GM23338 (cell line): ENCODE data around the gene TASP1. TPM values are rescaled to one million over a fixed set of nuclear protein-coding genes. Genes with fewer than 3 reads are reported as not detected.

Experiments
- ATAC-seq: fragments of 200-7000 bp; cut with Tn5 transposase; 3 replicates; pipeline ENCODE4 v1.9.1; 2020
- DNase-seq: peaks from one replicate; pipeline ENCODE4 v3.0.0-alpha.2; 2015; ENCODE audit warnings: low spot score
- H2AFZ ChIP-seq: fragments of 200-600 bp; sonication (generic); 2 replicates; pipeline ENCODE4 v1.8.0; 2016; ENCODE audit warnings: antibody characterized with exemption, mild to moderate bottlenecking, moderate library complexity
- H3F3A ChIP-seq: fragments of 200-600 bp; sonication (generic); replicated peaks from 2 replicates; pipeline ENCODE4 v1.8.0; 2017; ENCODE audit warnings: antibody characterized with exemption, mixed run types, low read depth
- H3K27ac ChIP-seq: fragments of 200-600 bp; sonication (generic); 2 replicates; pipeline ENCODE4 v1.6.1; 2016; ENCODE audit warnings: low read depth
- H3K27me3 ChIP-seq: fragments of 200-600 bp; sonication (generic); 2 replicates; pipeline ENCODE4 v1.8.0; 2016; ENCODE audit warnings: mild to moderate bottlenecking, mixed run types, moderate library complexity; ENCODE audit not compliant: insufficient read depth
- H3K36me3 ChIP-seq: fragments of 200-600 bp; sonication (generic); 2 replicates; pipeline ENCODE4 v1.8.0; 2016; ENCODE audit warnings: mild to moderate bottlenecking; ENCODE audit not compliant: insufficient read depth
- H3K4me1 ChIP-seq: fragments of 200-600 bp; sonication (generic); 2 replicates; pipeline ENCODE4 v1.8.0; 2016; ENCODE audit warnings: mild to moderate bottlenecking, moderate library complexity; ENCODE audit not compliant: insufficient read depth
- H3K4me2 ChIP-seq: fragments of 200-600 bp; sonication (generic); 2 replicates; pipeline ENCODE4 v1.7.1; 2017; ENCODE audit warnings: mixed run types
- H3K4me3 ChIP-seq: fragments of 200-600 bp; sonication (generic); 2 replicates; pipeline ENCODE4 v1.6.1; 2016; ENCODE audit warnings: mixed run types
- H3K79me2 ChIP-seq: fragments of 200-600 bp; sonication (generic); replicated peaks from 2 replicates; pipeline ENCODE4 v1.8.0; 2017; ENCODE audit warnings: mild to moderate bottlenecking; ENCODE audit not compliant: insufficient read depth
- H3K9me2 ChIP-seq: fragments of 200-600 bp; sonication (generic); 2 replicates; pipeline ENCODE4 v1.8.0; 2017; ENCODE audit not compliant: insufficient read depth
- H4K20me1 ChIP-seq: fragments of 200-600 bp; sonication (generic); replicated peaks from 2 replicates; pipeline ENCODE4 v1.8.0; 2017; ENCODE audit warnings: mild to moderate bottlenecking; ENCODE audit not compliant: insufficient read depth
- H3K27ac Mint-ChIP-seq: 2 replicates; pipeline ENCODE4 v1.8.0; 2020; ENCODE audit warnings: inconsistent platforms, mild to moderate bottlenecking, moderate library complexity, mixed read lengths
- H3K27me3 Mint-ChIP-seq: 3 replicates; pipeline ENCODE4 v1.8.0; 2022; ENCODE audit warnings: low read depth, mild to moderate bottlenecking, moderate library complexity, mixed read lengths, inconsistent platforms; ENCODE audit not compliant: insufficient read depth, poor library complexity
- H3K36me3 Mint-ChIP-seq: 3 replicates; pipeline ENCODE4 v1.8.0; 2021; ENCODE audit warnings: low read depth, mild to moderate bottlenecking, inconsistent platforms, moderate library complexity, mixed read lengths
- H3K4me1 Mint-ChIP-seq: 3 replicates; pipeline ENCODE4 v1.8.0; 2020; ENCODE audit warnings: mild to moderate bottlenecking, inconsistent platforms, mixed read lengths
- H3K4me3 Mint-ChIP-seq: 3 replicates; pipeline ENCODE4 v1.8.0; 2021; ENCODE audit warnings: moderate library complexity, mild to moderate bottlenecking, inconsistent platforms, mixed read lengths
- H3K9me3 Mint-ChIP-seq: 3 replicates; pipeline ENCODE4 v1.8.0; 2020; ENCODE audit warnings: moderate library complexity, mild to moderate bottlenecking, inconsistent platforms, mixed read lengths
- ETS1 ChIP-seq: IDR thresholded peaks from 2 replicates; pipeline ENCODE4 v1.6.1; 2016; ENCODE audit warnings: antibody characterized with exemption
- JUNB ChIP-seq: IDR thresholded peaks from one replicate; pipeline ENCODE4 v1.6.1; 2016; ENCODE audit warnings: antibody characterized with exemption; ENCODE audit not compliant: unreplicated experiment
- STAT1 ChIP-seq: IDR thresholded peaks from one replicate; pipeline ENCODE4 v1.6.1; 2016; ENCODE audit warnings: antibody characterized with exemption; ENCODE audit not compliant: unreplicated experiment
- ZNF114 ChIP-seq: fragments of 250-450 bp; sonication (Bioruptor Pico); IDR thresholded peaks from 2 replicates; pipeline ENCODE4 v1.5.0; 2020; ENCODE audit warnings: mild to moderate bottlenecking, moderate library complexity
- ZNF331 ChIP-seq: fragments of 250-450 bp; sonication (Bioruptor Pico); IDR thresholded peaks from 2 replicates; pipeline ENCODE4 v1.5.0; 2020; ENCODE audit warnings: low read depth, mild to moderate bottlenecking, moderate library complexity
- ZNF462 ChIP-seq: fragments of 250-450 bp; sonication (Bioruptor Pico); IDR thresholded peaks from 2 replicates; pipeline ENCODE4 v1.5.0; 2020; ENCODE audit warnings: mild to moderate bottlenecking, moderate library complexity
- polyA plus RNA-seq: library from polyadenylated mRNA; unstranded; fragments of >200 nt; fragmentation: Nextera tagmentation; extraction: Ambion mirVana; gene quantifications from 2 replicates; pipeline ENCODE4 v1.2.1, GENCODE V29; 2016
- total RNA-seq: library from RNA; depleted of rRNA; stranded (reverse); fragments of >200 nt; shearing (Covaris generic); gene quantifications from 2 replicates; pipeline ENCODE4 v1.2.3, GENCODE V29; 2014
- TF ChIP-seq, protein P1 (sequence below), 2 experiments: fragments of 200-600 bp in 1 of 2; sonication (generic) in 1 of 2; conservative IDR thresholded peaks; 2 replicates each; pipeline versions ENCODE4 v1.5.1 to v1.6.1; 2016 to 2017; ENCODE audit warnings: antibody characterized with exemption in 2 of 2, low read depth in 2 of 2, mild to moderate bottlenecking in 2 of 2, moderate library complexity in 1 of 2
- TF ChIP-seq, protein P2 (sequence below): IDR thresholded peaks from one replicate; pipeline ENCODE4 v1.6.1; 2018; ENCODE audit warnings: antibody characterized with exemption; ENCODE audit not compliant: unreplicated experiment

The TASP1 gene
- total and polyA plus RNA-seq, 2 experiments from 2014 or later = 9.7 to 9.8 TPM

- Mint-ChIP-seq H3K4me1 (no peaks in the 10 kb centered on the region), H3K9me3 (peaks cover 54% of the 10 kb centered on the region), H3K27me3 (no peaks in the 10 kb centered on the region), H3K4me3 (no peak overlapping the region), H3K36me3 (peaks cover 64% of the 10 kb centered on the region), H3K27ac (no peak overlapping the region)
- H3K4me3 ChIP-seq = no peak overlapping the region
- no peaks in the 10 kb centered on the region for H3F3A ChIP-seq
- DNase-seq (no peak), ATAC-seq (no peak)
- H2AFZ ChIP-seq = no peak overlapping the region
- peaks cover 3% of the 10 kb centered on the region; the same call in 1 of the 2 replicates for H3K36me3 ChIP-seq
- no peaks in the 10 kb centered on the region for H3K9me2 ChIP-seq
- no peak overlapping the region for H3K4me2 ChIP-seq
- H3K4me1 ChIP-seq = no peaks in the 10 kb centered on the region
- TF ChIP-seq ZNF114 (CRISPR knock-in tag) = no peak
- H3K79me2 ChIP-seq = no peaks in the 10 kb centered on the region
- H4K20me1 ChIP-seq = no peaks in the 10 kb centered on the region
- H3K27me3 ChIP-seq = no peaks in the 10 kb centered on the region
- H3K27ac ChIP-seq = no peak overlapping the region
These were observed 137.2 kb downstream of the TASP1 start for GRCh38 chr20:13501500-13501899.

DNA sequence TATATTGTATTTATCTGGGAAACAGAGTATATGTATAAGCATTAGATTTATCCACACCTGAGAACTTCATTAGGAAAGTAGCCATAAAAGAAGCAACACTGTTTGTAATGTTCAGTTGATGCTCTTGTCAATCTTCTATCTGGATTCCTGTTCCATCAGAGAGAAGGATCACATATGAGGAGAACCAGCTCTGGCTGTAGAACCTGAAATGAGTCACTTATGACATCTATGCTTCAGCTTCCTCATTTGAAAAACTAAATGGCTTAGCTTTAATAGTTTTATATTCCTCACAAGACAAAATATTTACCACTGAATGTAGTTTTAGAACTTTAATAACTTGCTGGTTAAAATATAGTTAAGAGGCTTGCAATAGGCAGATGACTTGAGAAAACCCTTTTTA lies 144.7 kb downstream of the TASP1 start:
- Histone ChIP-seq H4K20me1 (no peaks in the 10 kb centered on the region), H3K27ac (no peak overlapping the region), H3K27me3 (no peaks in the 10 kb centered on the region), H3F3A (no peaks in the 10 kb centered on the region), H3K4me1 (peaks cover 22% of the 10 kb centered on the region), H3K4me3 (no peak overlapping the region), H3K4me2 (no peak overlapping the region), H2AFZ (no peak overlapping the region), H3K79me2 (no peaks in the 10 kb centered on the region), H3K36me3 (no peaks in the 10 kb centered on the region), H3K9me2 (no peaks in the 10 kb centered on the region)
- Mint-ChIP-seq H3K27me3 (no peaks in the 10 kb centered on the region), H3K36me3 (peaks cover 27% of the 10 kb centered on the region), H3K9me3 (peaks cover 19% of the 10 kb centered on the region; the same call in 2 of the 3 replicates), H3K4me1 (peaks cover 27% of the 10 kb centered on the region), H3K27ac (no peak overlapping the region), H3K4me3 (no peak overlapping the region)
- ATAC-seq = no peak
- TF ChIP-seq ZNF462 (CRISPR knock-in tag) (no peak), ETS1 (no peak), ZNF331 (CRISPR knock-in tag) (no peak), ZNF114 (CRISPR knock-in tag) (no peak), JUNB (no peak), STAT1 (no peak)
- TF ChIP-seq, protein P1, sequence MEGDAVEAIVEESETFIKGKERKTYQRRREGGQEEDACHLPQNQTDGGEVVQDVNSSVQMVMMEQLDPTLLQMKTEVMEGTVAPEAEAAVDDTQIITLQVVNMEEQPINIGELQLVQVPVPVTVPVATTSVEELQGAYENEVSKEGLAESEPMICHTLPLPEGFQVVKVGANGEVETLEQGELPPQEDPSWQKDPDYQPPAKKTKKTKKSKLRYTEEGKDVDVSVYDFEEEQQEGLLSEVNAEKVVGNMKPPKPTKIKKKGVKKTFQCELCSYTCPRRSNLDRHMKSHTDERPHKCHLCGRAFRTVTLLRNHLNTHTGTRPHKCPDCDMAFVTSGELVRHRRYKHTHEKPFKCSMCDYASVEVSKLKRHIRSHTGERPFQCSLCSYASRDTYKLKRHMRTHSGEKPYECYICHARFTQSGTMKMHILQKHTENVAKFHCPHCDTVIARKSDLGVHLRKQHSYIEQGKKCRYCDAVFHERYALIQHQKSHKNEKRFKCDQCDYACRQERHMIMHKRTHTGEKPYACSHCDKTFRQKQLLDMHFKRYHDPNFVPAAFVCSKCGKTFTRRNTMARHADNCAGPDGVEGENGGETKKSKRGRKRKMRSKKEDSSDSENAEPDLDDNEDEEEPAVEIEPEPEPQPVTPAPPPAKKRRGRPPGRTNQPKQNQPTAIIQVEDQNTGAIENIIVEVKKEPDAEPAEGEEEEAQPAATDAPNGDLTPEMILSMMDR (conservative IDR thresholded peaks at IDR 0.05; ENCODE audit: low read depth in 2 of 2) = no peak
- TF ChIP-seq, protein P2, sequence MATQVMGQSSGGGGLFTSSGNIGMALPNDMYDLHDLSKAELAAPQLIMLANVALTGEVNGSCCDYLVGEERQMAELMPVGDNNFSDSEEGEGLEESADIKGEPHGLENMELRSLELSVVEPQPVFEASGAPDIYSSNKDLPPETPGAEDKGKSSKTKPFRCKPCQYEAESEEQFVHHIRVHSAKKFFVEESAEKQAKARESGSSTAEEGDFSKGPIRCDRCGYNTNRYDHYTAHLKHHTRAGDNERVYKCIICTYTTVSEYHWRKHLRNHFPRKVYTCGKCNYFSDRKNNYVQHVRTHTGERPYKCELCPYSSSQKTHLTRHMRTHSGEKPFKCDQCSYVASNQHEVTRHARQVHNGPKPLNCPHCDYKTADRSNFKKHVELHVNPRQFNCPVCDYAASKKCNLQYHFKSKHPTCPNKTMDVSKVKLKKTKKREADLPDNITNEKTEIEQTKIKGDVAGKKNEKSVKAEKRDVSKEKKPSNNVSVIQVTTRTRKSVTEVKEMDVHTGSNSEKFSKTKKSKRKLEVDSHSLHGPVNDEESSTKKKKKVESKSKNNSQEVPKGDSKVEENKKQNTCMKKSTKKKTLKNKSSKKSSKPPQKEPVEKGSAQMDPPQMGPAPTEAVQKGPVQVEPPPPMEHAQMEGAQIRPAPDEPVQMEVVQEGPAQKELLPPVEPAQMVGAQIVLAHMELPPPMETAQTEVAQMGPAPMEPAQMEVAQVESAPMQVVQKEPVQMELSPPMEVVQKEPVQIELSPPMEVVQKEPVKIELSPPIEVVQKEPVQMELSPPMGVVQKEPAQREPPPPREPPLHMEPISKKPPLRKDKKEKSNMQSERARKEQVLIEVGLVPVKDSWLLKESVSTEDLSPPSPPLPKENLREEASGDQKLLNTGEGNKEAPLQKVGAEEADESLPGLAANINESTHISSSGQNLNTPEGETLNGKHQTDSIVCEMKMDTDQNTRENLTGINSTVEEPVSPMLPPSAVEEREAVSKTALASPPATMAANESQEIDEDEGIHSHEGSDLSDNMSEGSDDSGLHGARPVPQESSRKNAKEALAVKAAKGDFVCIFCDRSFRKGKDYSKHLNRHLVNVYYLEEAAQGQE = no peak
- no peak for DNase-seq
